GM19240 (cell line): ENCODE results near the gene PIGH.
"Not testable (repeated sequence)": the region's sequence is repeated elsewhere in the genome, so short reads cannot be mapped to it uniquely, and the experiment has no call there.

Source experiments
- DNase-seq: peaks from one replicate; pipeline ENCODE4 v3.0.0; 2011; ENCODE audit warnings: low spot score; ENCODE audit not compliant: insufficient read length

Gene PIGH, protein sequence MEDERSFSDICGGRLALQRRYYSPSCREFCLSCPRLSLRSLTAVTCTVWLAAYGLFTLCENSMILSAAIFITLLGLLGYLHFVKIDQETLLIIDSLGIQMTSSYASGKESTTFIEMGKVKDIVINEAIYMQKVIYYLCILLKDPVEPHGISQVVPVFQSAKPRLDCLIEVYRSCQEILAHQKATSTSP

DNA sequence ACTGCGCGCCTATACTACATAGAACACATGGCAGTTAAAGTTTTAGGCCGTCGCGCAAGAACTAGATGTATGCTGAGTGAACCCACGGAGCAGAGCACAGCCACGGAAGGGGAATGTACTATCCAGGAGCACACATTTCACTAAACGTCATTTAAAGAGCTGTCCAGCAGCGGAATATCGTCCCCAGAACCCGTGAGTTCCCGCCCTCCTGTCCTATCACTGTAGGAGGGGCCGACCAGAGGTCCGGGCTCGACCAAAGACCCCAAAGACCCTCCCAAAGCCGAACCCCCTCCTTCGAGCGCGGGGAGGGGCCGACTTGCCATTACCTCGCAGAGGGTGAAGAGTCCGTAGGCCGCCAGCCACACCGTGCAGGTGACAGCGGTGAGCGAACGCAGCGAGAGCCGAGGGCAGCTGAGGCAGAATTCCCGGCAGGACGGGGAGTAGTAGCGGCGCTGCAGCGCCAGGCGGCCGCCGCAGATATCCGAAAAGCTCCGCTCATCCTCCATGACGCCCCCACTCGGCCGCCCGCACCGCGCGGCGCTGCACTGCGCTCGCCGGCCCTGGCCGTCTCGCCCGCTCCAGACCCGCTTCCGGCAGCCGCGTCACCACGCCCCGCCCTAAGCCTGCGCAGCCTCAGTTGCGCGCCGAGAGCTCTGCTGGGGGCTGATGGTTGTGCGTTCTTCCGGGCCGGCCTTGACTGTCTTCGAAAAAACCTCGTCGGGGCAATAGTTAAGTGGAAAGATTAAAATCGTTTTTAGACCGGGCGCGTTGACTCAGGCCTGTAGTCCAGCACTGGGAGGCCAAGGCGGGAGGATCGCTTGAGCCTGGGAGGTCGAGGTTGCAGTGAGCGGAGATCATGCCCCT lies at the start of gene PIGH:
Gene PIGH (minus strand): TSS at position 571 of the 864 bp plus-strand sequence. CDS start 65 bp downstream, at position 506.
- peak; percentile 85 for DNase-seq

DNA sequence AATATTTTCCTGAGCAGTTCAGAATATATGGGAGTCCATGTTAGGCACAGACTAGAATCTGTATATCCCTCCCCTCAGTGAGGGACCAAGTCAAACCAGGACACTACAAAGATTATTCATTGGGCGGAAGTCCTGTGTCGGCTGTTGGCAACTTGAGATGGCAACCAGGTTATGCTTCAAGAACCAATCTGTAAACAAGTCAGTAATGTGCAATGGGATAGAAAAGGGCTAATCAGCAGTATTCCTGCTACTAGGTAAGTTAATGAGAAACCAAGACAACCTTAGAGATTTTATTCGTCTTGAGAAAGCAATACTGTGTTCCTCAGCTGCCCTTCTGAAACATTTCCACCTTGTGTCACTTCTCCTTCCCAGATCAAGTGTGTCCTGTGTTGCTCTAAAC lies 46.1 kb upstream of the PIGH start:
- no peak for DNase-seq

- no peak for DNase-seq
Measured at GRCh38 chr14:67645414-67645813, 45.3 kb upstream of the PIGH start.

GRCh38 chr14:67644428-67644827 lies 44.4 kb upstream of the PIGH start:
- DNase-seq: no peak

DNA sequence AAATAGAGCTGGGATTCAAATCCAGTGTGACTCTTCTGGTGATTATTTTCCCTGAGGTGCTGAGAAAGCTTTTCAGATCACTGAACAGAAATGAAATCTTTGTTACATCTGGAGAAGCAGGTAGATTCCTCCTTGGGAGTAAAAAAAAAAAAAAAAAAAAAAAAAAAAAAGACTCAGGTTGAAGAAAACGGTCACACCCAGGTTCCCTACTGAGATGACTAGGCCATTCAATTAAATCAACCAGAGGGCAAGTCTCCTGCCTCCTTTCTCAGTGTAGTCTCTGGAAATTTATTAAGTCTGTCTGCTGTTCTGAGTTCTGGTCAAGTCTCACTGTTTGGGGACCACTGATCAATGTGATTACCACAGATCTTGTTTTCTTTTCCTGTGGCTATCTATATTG lies 43.6 kb upstream of the PIGH start:
- no peak for DNase-seq

GRCh38 chr14:67641902-67642749 lies 42.1 kb upstream of the PIGH start:
- DNase-seq: no peak

- no peak for DNase-seq
Measured at GRCh38 chr14:67641480-67641879, 41.4 kb upstream of the PIGH start.

GRCh38 chr14:67638642-67639041 lies 38.6 kb upstream of the PIGH start:
- no peak for DNase-seq

DNA sequence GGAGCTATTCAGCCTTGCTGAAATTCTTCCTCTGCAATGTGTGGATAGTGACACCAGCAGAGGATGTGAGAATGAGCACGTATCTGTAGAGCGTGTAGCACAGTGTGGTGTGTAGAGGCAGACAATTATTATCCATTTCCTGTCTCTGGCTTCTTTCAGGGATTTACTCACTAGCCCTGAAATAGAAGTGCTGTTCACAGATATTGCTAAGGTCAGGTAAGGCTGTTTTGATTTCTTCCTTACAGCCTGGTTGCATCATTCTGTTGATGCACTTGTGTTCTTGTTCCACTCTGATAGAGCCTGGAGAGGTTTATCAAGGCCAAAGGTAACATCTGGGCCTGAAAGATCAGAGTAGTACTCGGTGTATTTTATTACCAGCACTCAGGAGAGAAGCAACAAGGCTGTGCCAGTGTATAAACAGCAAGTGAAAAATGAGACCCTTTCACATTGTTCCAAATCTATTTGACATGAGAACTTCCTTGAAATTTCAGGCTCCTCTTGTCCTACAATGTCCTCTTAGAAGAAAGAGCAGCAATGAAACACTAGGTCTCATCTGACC lies 36.4 kb upstream of the PIGH start:
- no peak for DNase-seq

DNA sequence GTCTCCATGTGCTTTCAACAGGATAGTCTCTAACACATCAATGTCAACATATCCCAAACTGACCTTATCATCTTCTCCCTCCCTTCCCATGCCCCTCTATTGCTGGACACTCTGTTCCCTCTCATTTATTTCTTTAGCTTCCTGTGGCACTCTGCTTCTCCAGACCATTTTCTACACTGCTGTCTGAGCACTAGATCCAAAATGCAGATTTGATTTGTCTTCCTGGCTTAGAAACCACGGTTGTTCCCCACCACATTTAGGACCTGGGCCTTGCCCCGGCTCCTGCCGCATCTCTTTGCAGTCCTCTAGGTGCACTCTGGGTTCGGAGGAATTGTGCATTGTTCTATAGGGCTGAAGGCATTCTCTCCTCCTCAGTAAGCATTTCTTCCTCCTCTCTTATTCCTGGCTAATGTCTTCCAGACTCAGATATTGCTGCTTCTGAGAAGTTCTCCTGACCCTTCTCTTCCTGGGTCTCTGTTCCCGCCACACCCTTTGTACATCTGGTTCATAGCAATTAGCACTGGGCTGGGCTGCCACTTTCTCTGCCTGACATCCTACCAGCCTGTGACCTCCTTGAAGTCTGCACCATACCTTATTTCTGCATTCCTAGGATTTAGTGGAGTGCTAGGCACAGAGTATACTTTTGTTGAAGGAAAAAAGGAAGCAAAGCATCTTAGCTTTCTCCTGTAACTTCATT lies 33.5 kb upstream of the PIGH start:
- DNase-seq: no peak

- DNase-seq: no peak
Measured at GRCh38 chr14:67630938-67631337, 30.9 kb upstream of the PIGH start.

GRCh38 chr14:67630186-67630585 lies 30.1 kb upstream of the PIGH start:
- no peak for DNase-seq

GRCh38 chr14:67627519-67627918 lies 27.5 kb upstream of the PIGH start:
- no peak for DNase-seq

- DNase-seq: not testable (repeated sequence)
Measured at GRCh38 chr14:67626131-67626530, 26.1 kb upstream of the PIGH start.

DNA sequence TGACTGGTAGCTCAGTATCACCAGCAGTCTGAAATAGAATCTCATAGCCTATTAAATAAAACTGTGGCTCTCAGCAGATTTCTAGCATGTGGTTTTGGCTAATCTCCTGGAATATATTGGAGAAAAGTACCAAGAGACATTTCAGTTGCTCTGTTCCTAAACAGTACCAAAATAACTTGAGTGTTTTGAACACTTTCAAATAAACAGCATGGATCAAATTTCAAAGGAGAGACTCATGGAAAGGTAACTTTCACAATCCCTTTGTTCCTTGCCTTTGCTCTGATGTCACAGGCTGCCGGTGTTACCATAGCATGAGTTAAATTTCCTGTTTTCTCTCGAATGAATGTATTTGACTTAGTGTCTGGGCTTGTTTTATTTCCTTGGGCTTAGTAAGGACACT lies 23.0 kb upstream of the PIGH start:
- DNase-seq: no peak

- no peak for DNase-seq
Measured at GRCh38 chr14:67622675-67623074, 22.6 kb upstream of the PIGH start.

DNA sequence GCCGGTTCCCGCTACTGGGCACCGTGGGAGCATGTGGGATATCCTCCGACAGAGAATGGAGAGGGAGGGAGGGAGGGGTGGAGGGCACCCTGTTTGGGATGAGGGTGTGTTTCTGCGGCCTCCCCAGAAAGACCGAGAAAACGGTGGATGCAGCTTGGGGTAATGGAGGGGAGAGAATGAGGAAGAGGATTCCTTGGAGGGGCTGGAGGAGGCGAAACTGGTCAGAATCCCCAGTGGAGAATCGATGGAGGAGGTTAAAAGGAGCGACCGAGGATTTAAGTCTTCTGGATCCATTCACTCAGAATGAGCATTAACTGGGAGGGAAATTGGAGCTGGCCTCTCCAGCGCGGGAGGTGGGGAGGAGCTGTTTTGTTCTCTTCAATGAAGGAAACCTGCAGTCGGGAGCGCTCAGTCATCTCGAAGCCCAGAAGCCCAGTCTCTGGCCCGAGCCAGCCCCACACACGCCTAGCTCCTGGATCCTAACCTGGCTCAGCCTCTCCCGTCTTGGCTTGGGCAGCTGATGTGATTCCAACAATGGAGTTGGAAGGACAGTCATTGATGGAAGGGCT lies 20.2 kb upstream of the PIGH start:
- no peak for DNase-seq

DNA sequence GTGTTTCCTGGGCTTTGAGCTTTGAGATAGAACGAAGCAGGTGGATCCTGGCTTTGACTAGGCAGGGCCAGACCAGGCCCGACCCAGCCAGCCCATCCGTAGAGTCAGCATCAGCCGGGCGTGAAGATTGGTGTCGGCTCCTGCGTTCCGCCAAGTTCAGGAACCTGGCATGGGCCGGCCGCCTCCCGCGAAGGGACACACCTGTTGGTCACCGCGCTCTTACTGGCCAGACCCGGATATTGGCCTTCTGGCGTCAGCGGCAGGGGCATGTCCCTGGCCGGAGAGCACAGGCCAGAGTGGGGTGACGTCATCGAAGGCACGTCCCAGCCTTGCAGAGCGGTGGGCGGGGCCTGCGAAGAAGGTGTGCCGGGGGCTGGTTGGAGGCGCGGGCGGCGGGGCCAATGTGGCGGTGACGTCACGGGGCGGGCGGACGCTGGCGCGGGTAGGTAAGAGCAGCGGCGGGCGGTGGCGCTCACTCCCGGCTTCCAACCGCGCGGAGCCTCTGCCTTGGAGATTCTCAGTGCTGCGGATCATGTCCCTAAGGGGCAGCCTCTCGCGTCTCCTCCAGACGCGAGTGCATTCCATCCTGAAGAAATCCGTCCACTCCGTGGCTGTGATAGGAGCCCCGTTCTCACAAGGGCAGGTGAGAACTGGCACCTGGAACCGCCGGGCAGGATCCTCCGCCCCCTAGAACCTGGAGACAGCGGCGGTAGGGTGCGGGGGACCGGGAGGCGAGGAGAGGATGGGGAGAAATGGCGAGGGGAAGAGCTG lies 19.6 kb upstream of the PIGH start, which contains the start of gene ARG2:
Gene ARG2 (plus strand): TSS at position 475 of the 771 bp plus-strand sequence. CDS start 58 bp downstream, at position 533.
- DNase-seq: peak; percentile 79

DNA sequence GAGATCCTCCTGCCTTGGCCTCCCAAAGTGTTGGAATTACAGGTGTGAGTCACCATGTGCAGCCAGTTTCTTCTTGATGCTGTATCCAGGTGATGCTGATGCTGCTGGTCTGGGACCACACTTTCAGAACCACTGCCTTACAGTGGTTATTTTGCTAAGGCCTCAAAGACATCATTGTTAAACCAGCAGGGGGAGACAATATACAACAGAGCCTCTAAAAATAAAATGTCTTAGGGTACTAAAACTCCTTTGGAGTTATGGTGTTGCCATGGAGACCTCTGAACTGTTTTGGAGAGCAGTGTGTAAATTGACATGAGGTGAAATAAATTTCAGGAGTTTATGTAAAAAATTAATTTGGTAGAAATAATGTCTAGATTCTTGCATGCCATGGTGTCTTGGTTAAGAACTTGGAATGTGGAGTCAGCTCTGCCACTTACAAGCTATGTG lies 18.6 kb upstream of the PIGH start:
- DNase-seq: no peak

DNA sequence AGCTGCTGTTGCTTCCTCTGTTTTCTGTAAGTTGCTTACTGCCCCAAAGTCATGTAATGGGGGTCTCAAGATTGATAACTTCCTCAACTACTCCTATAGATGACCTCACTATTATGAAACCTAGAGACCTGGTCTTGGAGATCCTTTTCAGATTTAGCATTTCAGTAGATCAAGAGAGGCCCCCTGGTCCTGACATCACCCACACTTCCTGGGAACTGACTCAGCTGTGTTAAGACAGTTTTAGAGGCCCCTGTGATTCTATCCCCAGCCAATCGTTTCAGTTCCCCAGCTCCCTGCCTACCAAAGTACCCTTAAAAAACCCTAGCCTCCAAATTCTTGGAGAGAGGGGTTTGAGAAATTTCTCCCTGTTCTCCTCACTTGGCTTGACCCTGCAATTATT lies 10.4 kb upstream of the PIGH start:
- no peak for DNase-seq
